HepG2 (cell line): ENCODE data around the gene PPIA. TPM values are rescaled to one million over a fixed set of nuclear protein-coding genes. Genes with fewer than 3 reads are reported as not detected.

Source experiments
- ATAC-seq: fragments of 200-7000 bp; cut with Tn5 transposase; 3 replicates; pipeline ENCODE4 v1.9.1; 2020; ENCODE audit warnings: mild to moderate bottlenecking, moderate library complexity
- BruUV-seq: library from RNA; stranded (reverse); fragments of 400-500 nt; replicated peaks from 2 replicates; lab custom pipeline; 2021; lab: Mats Ljungman, UMichigan
- CTCF ChIA-PET: fragments of 300-600 bp; formaldehyde crosslinking; extraction: SDS; loops from one replicate; lab custom pipeline; 2021; ENCODE audit warnings: low total read pairs, inconsistent platforms, low intra/inter-chr PET ratio; lab: Yijun Ruan, JAX
- POLR2A ChIA-PET: fragments of 350-600 bp; sonication (Branson Sonifier 250); formaldehyde crosslinking; loops from one replicate; lab custom pipeline; 2020; ENCODE audit warnings: antibody characterized with exemption, inconsistent platforms; lab: Yijun Ruan, JAX
- DNase-seq: peaks from one replicate; pipeline ENCODE4 v3.0.0-alpha.2; 2015; ENCODE audit warnings: low spot score
- FAIRE-seq: peaks from 3 replicates; lab custom pipeline; 2011; peaks lifted over from hg19 to GRCh38; lab: Jason Lieb, UNC
- H2AFZ ChIP-seq: one replicate; pipeline ENCODE4 v1.6.1; 2011; ENCODE audit warnings: low read length, inconsistent platforms
- H3K27ac ChIP-seq: fragments of 300-600 bp; 3 replicates; pipeline ENCODE4 v1.8.0; 2011; ENCODE audit warnings: mixed run types, mild to moderate bottlenecking, mixed read lengths, low read length, inconsistent platforms; ENCODE audit not compliant: insufficient read depth; ENCODE audit errors: extremely low read length
- H3K27me3 ChIP-seq, 2 experiments: fragments of 200-600 bp in 1 of 2; 2 replicates in 1 of 2; 3 replicates in 1 of 2; pipeline versions ENCODE4 v1.6.0 to v1.8.0; 2011; ENCODE audit warnings: low read length in 2 of 2, mild to moderate bottlenecking in 2 of 2, moderate library complexity in 2 of 2, inconsistent platforms in 1 of 2; ENCODE audit not compliant: insufficient read depth in 2 of 2, control insufficient read depth in 1 of 2
- H3K36me3 ChIP-seq, 2 experiments: fragments of 200-600 bp in 1 of 2; replicated peaks in 1 of 2; 2 replicates in 1 of 2; 3 replicates in 1 of 2; pipeline versions ENCODE4 v1.5.1 to v1.8.0; 2011; ENCODE audit warnings: low read length in 2 of 2, inconsistent platforms in 1 of 2; ENCODE audit not compliant: insufficient read depth in 2 of 2, control insufficient read depth in 1 of 2
- H3K4me1 ChIP-seq: 2 replicates; pipeline ENCODE4 v1.5.1; 2012; ENCODE audit warnings: low read length, inconsistent platforms; ENCODE audit not compliant: insufficient read depth
- H3K4me2 ChIP-seq: 2 replicates; pipeline ENCODE4 v1.6.0; 2011; ENCODE audit warnings: low read depth, low read length, inconsistent platforms
- H3K4me3 ChIP-seq, 3 experiments: fragments of 200-600 bp in 1 of 3; sonication (generic), shearing (Covaris generic) in 1 of 3; replicated peaks in 1 of 3; 2 replicates each; pipeline ENCODE4 v1.5.1; 2011 to 2016; ENCODE audit warnings: low read length in 3 of 3, inconsistent platforms in 2 of 3, low read depth in 2 of 3, mild to moderate bottlenecking in 2 of 3, control low read depth in 1 of 3, mixed read lengths in 1 of 3; ENCODE audit not compliant: insufficient read depth in 1 of 3
- H3K79me2 ChIP-seq: one replicate; pipeline ENCODE4 v1.6.1; 2011; ENCODE audit warnings: low read length, inconsistent platforms; ENCODE audit not compliant: insufficient read depth
- H3K9ac ChIP-seq: 2 replicates; pipeline ENCODE4 v1.6.0; 2011; ENCODE audit warnings: mild to moderate bottlenecking, low read depth, low read length, inconsistent platforms; ENCODE audit not compliant: insufficient read depth
- H3K9me3 ChIP-seq: 2 replicates; pipeline ENCODE4 v1.5.1; 2012; ENCODE audit warnings: mild to moderate bottlenecking, low read length
- H4K20me1 ChIP-seq: 2 replicates; pipeline ENCODE4 v1.6.0; 2011; ENCODE audit warnings: inconsistent platforms, mild to moderate bottlenecking, low read length, moderate library complexity; ENCODE audit not compliant: insufficient read depth
- CERS6 ChIP-seq: sonication (generic); formaldehyde crosslinking; IDR thresholded peaks from 2 replicates; pipeline ENCODE4 v1.5.0; 2020; ENCODE audit warnings: missing genetic modification reagents
- MTF1 ChIP-seq: sonication (generic); formaldehyde crosslinking; IDR thresholded peaks from 2 replicates; pipeline ENCODE4 v1.5.0; 2020; ENCODE audit warnings: missing genetic modification reagents
- RBFOX2 ChIP-seq: fragments of 200-400 bp; formaldehyde crosslinking; IDR thresholded peaks from 2 replicates; pipeline ENCODE4 v1.6.1; 2017; ENCODE audit warnings: low read depth, mild to moderate bottlenecking, low read length
- TCF12 ChIP-seq, 2 experiments: fragments of 450-650 bp in 1 of 2; sonication (generic) in 1 of 2; formaldehyde crosslinking in 1 of 2; IDR thresholded peaks; 2 replicates each; pipeline versions ENCODE4 v1.6.1 to v1.8.0; 2017 to 2022; ENCODE audit warnings: antibody characterized with exemption in 1 of 2, mild to moderate bottlenecking in 1 of 2, missing genetic modification reagents in 1 of 2, moderate library complexity in 1 of 2
- ZFP91 ChIP-seq: sonication (generic); formaldehyde crosslinking; IDR thresholded peaks from 2 replicates; pipeline ENCODE4 v1.9.0; 2022; ENCODE audit warnings: missing genetic modification reagents, mild to moderate bottlenecking, borderline replicate concordance
- ZNF580 ChIP-seq: IDR thresholded peaks from 2 replicates; pipeline ENCODE4 v1.6.1; 2016; ENCODE audit warnings: low read depth, borderline replicate concordance
- WGBS: methylation state at CpG from one replicate; pipeline ENCODE4 v1.1.6; 2017; ENCODE audit warnings: low lambda C conversion rate; 5-methylcytosine and 5-hydroxymethylcytosine counted together
- in situ Hi-C: cut with HindIII; loops from 2 replicates; pipeline ENCODE4 v1.10.0; 2017; ENCODE audit warnings: low pct_unique_long_range_greater_than_20kb; ENCODE audit not compliant: extremely low pct_ligation_motif_present
- intact Hi-C: fragments of 100-400 bp; cut with micrococcal nuclease; formaldehyde crosslinking; loops from one replicate; pipeline ENCODE4 v1.10.0; 2022; ENCODE audit not compliant: unreplicated experiment
- polyA plus RNA-seq, 8 experiments: library from polyadenylated mRNA; depleted of rRNA in 3 of 8; stranded (reverse) in 7 of 8; unstranded in 1 of 8; fragments of >200 nt; fragmentation: Illumina TruSeq in 4 of 8; extraction: Trizol in 4 of 8; gene quantifications; 2 replicates each; pipeline versions ENCODE4 v1.2.1 to v1.2.3, GENCODE V29; 2011 to 2016; ENCODE audit warnings: low read depth in 4 of 8, missing spikeins in 1 of 8, mixed read lengths in 1 of 8; ENCODE audit not compliant: insufficient read depth in 1 of 8
- total RNA-seq, 5 experiments: library from RNA; depleted of rRNA; stranded (reverse); fragments of >200 nt; fragmentation: Illumina TruSeq; extraction: Trizol; gene quantifications; 2 replicates each; pipeline ENCODE4 v1.2.3, GENCODE V29; 2016; ENCODE audit warnings: low read depth in 1 of 5
- TF ChIP-seq, protein P1 (sequence below): sonication (generic); formaldehyde crosslinking; conservative IDR thresholded peaks from 2 replicates; pipeline ENCODE4 v1.8.0; 2022; ENCODE audit warnings: mild to moderate bottlenecking, moderate library complexity, missing genetic modification reagents
- TF ChIP-seq, protein P2 (sequence below): sonication (generic); formaldehyde crosslinking; IDR thresholded peaks from 2 replicates; pipeline ENCODE4 v1.4.0; 2020; ENCODE audit warnings: missing genetic modification reagents

The PPIA gene
- total and polyA plus RNA-seq, 2 of the 13 experiments (the other 11 are each of a cell fraction or from before 2014, with no cell fraction given) = 2,268 to 3,010 TPM

- no peak overlapping the region for H3K4me3 ChIP-seq
- POLR2A ChIA-PET = no interaction called here
- no peak for ATAC-seq
- peaks cover 15% of the 10 kb centered on the region for H3K4me1 ChIP-seq
- H2AFZ ChIP-seq = no peak overlapping the region
- H3K9ac ChIP-seq = no peak overlapping the region
- in situ Hi-C loops = no loop called here
- no peaks in the 10 kb centered on the region for H4K20me1 ChIP-seq
- WGBS = 47% methylated on average over 5 of the region's 6 CpGs
- no peak for FAIRE-seq
- no peaks in the 10 kb centered on the region for H3K36me3 ChIP-seq
- H3K79me2 ChIP-seq = no peaks in the 10 kb centered on the region
- no peaks in the 10 kb centered on the region for H3K9me3 ChIP-seq
- TF ChIP-seq ZFP91 (CRISPR knock-in tag) (no peak), MTF1 (CRISPR knock-in tag) (no peak), ZNF580 (CRISPR knock-in tag) (no peak), CERS6 (CRISPR knock-in tag) (no peak), TCF12 (IDR thresholded peaks at IDR 0.05) (no peak), TCF12 (CRISPR knock-in tag; IDR thresholded peaks at IDR 0.05) (no peak), RBFOX2 (no peak)
- TF ChIP-seq, protein P1, sequence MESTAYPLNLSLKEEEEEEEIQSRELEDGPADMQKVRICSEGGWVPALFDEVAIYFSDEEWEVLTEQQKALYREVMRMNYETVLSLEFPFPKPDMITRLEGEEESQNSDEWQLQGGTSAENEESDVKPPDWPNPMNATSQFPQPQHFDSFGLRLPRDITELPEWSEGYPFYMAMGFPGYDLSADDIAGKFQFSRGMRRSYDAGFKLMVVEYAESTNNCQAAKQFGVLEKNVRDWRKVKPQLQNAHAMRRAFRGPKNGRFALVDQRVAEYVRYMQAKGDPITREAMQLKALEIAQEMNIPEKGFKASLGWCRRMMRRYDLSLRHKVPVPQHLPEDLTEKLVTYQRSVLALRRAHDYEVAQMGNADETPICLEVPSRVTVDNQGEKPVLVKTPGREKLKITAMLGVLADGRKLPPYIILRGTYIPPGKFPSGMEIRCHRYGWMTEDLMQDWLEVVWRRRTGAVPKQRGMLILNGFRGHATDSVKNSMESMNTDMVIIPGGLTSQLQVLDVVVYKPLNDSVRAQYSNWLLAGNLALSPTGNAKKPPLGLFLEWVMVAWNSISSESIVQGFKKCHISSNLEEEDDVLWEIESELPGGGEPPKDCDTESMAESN = 0 out of 2 replicates have a peak, but pooled peaks have one; percentile 26
- TF ChIP-seq, protein P2, sequence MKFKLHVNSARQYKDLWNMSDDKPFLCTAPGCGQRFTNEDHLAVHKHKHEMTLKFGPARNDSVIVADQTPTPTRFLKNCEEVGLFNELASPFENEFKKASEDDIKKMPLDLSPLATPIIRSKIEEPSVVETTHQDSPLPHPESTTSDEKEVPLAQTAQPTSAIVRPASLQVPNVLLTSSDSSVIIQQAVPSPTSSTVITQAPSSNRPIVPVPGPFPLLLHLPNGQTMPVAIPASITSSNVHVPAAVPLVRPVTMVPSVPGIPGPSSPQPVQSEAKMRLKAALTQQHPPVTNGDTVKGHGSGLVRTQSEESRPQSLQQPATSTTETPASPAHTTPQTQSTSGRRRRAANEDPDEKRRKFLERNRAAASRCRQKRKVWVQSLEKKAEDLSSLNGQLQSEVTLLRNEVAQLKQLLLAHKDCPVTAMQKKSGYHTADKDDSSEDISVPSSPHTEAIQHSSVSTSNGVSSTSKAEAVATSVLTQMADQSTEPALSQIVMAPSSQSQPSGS (CRISPR knock-in tag) = no peak
- no TSS peak for BruUV-seq
- H3K27ac ChIP-seq = no peak overlapping the region
- CTCF ChIA-PET = no interaction called here
- intact Hi-C loops = no loop called here
- DNase-seq = no peak
- H3K27me3 ChIP-seq = no peaks in the 10 kb centered on the region
- no peak overlapping the region for H3K4me2 ChIP-seq
Measured at GRCh38 chr7:44775383-44776107, 20.9 kb upstream of the PPIA start.
